Testis (tissue), 2 donors: ENCODE measurements around the gene GMDS.

ENCODE experiments used
- POLR2A ChIP-seq: fragments of 450-650 bp; IDR thresholded peaks from one replicate; pipeline ENCODE4 v1.6.1; 2017; ENCODE audit warnings: antibody characterized with exemption, mild to moderate bottlenecking, moderate library complexity
- TF ChIP-seq, protein P1 (sequence below), 3 experiments: fragments of 450-650 bp in 2 of 3; fragments of 200-600 bp in 1 of 3; sonication (generic) in 1 of 3; IDR thresholded peaks; one replicate each; pipeline ENCODE4 v1.5.1; 2016 to 2019; ENCODE audit warnings: antibody characterized with exemption in 3 of 3, mild to moderate bottlenecking in 2 of 3, moderate library complexity in 1 of 3

DNA sequence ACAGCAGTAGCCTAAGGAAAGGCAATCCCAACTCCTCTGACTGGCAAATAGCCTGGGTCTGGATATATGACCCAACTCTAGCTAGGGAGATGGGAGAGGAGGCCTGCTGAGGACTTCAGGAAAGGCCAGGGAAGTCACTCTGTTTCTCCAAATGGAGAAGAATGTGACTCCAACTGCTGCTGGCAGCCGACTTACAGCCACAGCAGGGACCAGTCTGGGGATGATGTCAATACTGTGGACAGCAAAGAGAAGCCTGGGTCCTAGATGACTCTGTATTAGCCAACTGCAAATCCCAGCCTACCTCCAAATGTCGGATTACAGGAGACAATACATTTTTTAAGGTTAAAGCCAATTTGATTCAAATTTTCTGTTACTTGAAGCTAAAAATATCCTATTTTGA, 403.1 kb downstream of the GMDS start:
- TF ChIP-seq, protein P1, sequence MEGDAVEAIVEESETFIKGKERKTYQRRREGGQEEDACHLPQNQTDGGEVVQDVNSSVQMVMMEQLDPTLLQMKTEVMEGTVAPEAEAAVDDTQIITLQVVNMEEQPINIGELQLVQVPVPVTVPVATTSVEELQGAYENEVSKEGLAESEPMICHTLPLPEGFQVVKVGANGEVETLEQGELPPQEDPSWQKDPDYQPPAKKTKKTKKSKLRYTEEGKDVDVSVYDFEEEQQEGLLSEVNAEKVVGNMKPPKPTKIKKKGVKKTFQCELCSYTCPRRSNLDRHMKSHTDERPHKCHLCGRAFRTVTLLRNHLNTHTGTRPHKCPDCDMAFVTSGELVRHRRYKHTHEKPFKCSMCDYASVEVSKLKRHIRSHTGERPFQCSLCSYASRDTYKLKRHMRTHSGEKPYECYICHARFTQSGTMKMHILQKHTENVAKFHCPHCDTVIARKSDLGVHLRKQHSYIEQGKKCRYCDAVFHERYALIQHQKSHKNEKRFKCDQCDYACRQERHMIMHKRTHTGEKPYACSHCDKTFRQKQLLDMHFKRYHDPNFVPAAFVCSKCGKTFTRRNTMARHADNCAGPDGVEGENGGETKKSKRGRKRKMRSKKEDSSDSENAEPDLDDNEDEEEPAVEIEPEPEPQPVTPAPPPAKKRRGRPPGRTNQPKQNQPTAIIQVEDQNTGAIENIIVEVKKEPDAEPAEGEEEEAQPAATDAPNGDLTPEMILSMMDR (IDR thresholded peaks at IDR 0.05) = no peak
- no peak for TF ChIP-seq POLR2A
